GM18507 (cell line): Measurements from ENCODE around the gene PGS1.

ENCODE experiments used
- DNase-seq: peaks from one replicate; pipeline ENCODE4 v3.0.0; 2011; ENCODE audit warnings: low read depth; ENCODE audit not compliant: insufficient read length; ENCODE audit errors: extremely low spot score
- FAIRE-seq: peaks from 2 replicates; lab custom pipeline; 2011; peaks lifted over from hg19 to GRCh38; lab: Jason Lieb, UNC

Gene PGS1

GRCh38 chr17:78401246-78401645 lies 22.8 kb downstream of the PGS1 start:
- DNase-seq, result no peak
- no peak for FAIRE-seq

DNA sequence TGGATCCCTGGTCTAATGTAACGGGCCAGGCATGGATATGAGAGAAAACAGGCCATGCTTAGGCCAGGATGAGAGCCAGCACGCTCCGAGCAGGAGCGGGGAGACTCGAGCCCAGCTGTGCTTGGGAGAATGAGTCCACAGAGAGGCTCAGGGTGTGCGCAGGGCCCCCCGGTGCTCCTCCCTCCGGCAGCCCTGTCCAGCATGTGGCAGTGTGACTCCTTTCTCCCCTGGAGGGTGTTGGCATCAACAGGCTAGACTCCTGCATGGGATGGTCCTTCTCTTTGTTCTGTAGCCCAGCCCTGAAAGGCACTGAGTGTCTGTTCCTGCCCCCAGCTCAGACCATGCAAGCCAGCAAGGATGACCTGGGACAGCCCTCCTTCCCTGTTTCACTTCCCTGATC lies 23.4 kb downstream of the PGS1 start:
- FAIRE-seq (no peak), DNase-seq (no peak)

- FAIRE-seq, result no peak
- no peak for DNase-seq
These were observed 25.4 kb downstream of the PGS1 start for GRCh38 chr17:78403822-78404221.

GRCh38 chr17:78406396-78406795 lies 27.9 kb downstream of the PGS1 start:
- FAIRE-seq (no peak), DNase-seq (no peak)

DNA sequence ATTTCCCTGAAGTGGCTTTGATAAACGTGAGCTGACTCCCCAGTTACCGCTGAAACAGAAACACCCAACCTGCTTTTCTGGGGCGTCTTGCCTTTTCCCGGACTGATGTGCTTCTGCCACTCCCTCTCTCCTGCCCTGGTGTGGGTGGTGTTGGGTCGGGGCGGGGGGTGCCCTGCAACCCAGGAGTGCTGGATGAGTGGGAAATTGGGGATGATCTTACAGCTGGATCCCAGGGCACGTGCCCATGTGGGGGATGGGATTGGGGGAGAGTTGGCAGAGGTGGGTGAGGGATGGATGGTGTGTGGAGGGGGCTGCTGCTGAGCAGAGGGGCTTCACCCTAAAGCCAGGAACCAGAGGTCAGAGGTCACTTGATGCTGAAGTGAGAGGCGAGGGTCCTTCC lies 28.5 kb downstream of the PGS1 start:
- DNase-seq, result no peak
- no peak for FAIRE-seq

GRCh38 chr17:78407387-78408000 lies 29.0 kb downstream of the PGS1 start:
- FAIRE-seq (no peak), DNase-seq (no peak)

GRCh38 chr17:78408476-78409050 lies 30.1 kb downstream of the PGS1 start:
- DNase-seq (no peak), FAIRE-seq (no peak)

- FAIRE-seq, result no peak
- no peak for DNase-seq
These were observed 30.9 kb downstream of the PGS1 start for GRCh38 chr17:78409191-78409928.

GRCh38 chr17:78411241-78411857 lies 32.9 kb downstream of the PGS1 start:
- FAIRE-seq (no peak), DNase-seq (no peak)

DNA sequence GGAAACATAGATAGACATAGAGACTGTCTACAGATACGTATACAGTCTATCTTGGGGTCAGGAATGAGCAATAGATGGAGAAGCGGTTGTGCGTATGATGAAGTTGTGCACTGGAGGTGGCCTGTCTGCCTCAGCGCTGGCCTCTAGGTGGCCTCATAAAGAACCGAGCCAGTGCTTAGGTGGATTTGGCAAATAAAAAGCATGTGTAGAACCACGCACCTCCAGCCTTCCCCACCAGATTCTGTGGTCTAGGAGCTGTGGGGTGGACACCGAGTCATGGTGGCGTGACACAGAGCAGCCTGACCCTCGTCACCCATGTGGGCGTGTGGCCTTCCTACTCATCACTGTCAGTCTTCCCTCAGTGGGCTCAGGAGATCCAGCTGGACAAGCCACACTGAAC lies 34.0 kb downstream of the PGS1 start:
- DNase-seq, result no peak
- FAIRE-seq, result no peak

- DNase-seq, result no peak
- FAIRE-seq, result no peak
These were observed 36.0 kb downstream of the PGS1 start for GRCh38 chr17:78414178-78415162.

- DNase-seq (no peak), FAIRE-seq (no peak)
These were observed 37.6 kb downstream of the PGS1 start for GRCh38 chr17:78415821-78416711.

DNA sequence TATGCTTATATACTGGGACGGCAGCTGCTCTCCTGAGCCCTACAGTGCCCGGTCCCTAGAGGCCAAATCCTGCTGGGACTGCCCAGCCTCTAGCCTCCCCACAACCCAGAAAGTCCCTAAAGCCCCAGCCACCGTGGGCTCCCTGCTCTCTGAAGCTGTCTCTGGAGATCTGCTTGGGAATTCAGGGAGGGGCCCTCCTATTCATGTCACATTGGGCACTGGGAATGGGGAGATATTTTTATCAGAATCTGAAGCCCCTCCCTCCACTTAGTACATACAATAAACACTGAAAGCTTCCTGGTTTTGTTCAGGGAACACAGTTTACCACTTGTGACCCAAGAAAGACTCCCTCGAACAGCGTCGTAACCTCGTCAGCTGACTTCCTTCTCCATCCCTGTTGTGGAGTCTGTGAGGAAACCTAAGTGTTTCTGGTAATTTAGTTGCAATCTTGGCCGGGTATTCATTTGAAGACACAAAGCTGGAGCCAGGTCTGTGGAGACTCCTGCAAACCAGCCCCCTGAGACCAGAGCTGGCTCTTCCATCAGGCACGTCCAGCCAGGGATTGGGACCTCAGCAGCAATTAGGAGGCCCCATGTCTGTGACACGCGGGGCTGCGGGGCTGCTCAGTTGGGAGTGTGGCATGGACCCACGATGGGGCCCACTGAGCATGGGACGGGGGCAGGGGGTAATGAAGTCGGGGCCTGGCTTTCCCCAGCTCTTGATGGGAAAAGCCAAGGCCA lies 38.5 kb downstream of the PGS1 start:
- no peak for FAIRE-seq

DNA sequence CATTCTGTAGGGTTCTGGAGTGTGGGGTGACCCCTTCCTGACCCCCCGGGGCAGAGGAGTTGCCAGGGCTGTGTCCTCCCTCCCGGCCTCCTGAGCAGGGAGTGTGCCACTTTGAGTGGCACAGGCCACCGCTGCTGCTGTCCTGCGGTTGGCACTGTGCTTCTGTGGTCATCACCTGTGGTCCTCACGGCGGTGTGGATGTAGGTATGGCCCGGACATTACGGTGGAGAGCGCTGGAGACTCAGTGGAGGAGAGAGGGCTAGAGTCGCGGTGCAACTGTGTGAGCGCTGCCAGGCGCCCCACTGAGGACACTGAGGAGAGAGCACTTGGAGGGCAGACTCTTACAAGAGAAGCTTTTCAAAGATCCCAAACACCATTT lies 39.1 kb downstream of the PGS1 start:
- DNase-seq, result no peak
- no peak for FAIRE-seq

More for the DNA sequence above, 38.5 kb downstream of the PGS1 start:
- no peak for DNase-seq

- DNase-seq (no peak), FAIRE-seq (no peak)
These were observed 40.0 kb downstream of the PGS1 start for GRCh38 chr17:78418326-78419026.

DNA sequence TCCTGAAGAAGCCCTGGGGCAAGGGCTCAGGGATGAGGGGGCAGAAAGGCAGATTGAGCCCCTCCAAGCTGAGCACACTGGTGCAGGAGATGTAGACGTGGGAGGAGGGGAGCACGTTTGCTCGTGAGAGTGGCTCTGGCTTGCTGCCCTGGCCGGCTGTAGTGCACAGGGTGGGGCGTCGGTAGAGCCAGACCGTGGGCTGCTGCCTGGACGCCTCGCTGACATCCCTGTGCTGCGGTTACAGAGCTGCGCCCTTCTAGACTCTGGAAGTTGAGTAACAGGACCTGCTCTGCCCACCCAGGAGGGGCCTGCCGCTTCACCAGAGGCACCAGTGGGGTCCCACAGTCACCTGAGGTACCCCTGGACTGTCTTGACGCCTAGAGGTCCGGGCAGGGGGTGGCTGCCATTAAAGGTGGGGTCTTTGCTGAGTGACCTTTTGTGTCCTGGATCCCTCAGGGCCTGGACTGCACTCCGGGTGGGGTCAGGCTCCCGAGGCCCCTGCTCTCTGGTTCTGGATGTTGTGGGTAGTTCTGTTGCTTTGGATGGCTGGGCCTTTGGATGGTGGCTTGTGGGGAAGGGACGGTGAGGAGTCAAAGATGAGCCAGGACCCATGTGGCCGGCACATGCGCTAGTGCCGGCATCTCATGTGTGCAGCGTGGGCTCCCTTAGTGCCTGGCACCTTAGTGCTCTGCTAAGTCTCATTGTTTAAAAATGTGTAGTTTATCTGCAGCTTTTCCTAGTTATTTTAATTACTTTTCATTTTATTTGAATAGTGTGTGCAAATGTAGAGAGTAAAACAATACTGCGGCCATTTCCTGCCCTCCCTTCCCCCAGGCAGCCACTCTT lies 41.7 kb downstream of the PGS1 start:
- FAIRE-seq (no peak), DNase-seq (no peak)
